HepG2 (cell line): ENCODE data around the gene DCAF8.

Experiments
- AKAP8 ChIP-seq: sonication (generic); formaldehyde crosslinking; IDR thresholded peaks from 2 replicates; pipeline ENCODE4 v1.5.1; 2020; ENCODE audit warnings: mild to moderate bottlenecking, missing genetic modification reagents
- DNMT3B ChIP-seq: conservative IDR thresholded peaks from 2 replicates; pipeline ENCODE4 v1.6.1; 2016; ENCODE audit warnings: missing biosample characterization, control low read depth
- ETV5 ChIP-seq: IDR thresholded peaks from 2 replicates; pipeline ENCODE4 v1.6.1; 2018; ENCODE audit warnings: missing biosample characterization, missing genetic modification reagents, inconsistent platforms, borderline replicate concordance
- FOSL2 ChIP-seq: sonication (generic); formaldehyde crosslinking; IDR thresholded peaks from 2 replicates; pipeline ENCODE4 v1.4.0; 2020; ENCODE audit warnings: missing genetic modification reagents
- MXI1 ChIP-seq: IDR thresholded peaks from 3 replicates; pipeline ENCODE4 v1.6.1; 2012; ENCODE audit warnings: low read depth, low read length, inconsistent platforms, borderline replicate concordance
- POLR2A ChIP-seq, 2 experiments: IDR thresholded peaks; 2 replicates each; pipeline ENCODE4 v1.6.1; 2011; ENCODE audit warnings: low read depth in 2 of 2, low read length in 2 of 2, mild to moderate bottlenecking in 1 of 2, moderate library complexity in 1 of 2; ENCODE audit not compliant: insufficient read depth in 1 of 2
- POLR2AphosphoS2 ChIP-seq: IDR thresholded peaks from 2 replicates; pipeline ENCODE4 v1.6.1; 2011; ENCODE audit warnings: low read depth, low read length, improper control_type of control experiment
- RAD21 ChIP-seq: fragments of 450-650 bp; formaldehyde crosslinking; IDR thresholded peaks from 2 replicates; pipeline ENCODE4 v1.5.0; 2020; ENCODE audit warnings: mild to moderate bottlenecking
- TF ChIP-seq, protein P1 (sequence below): sonication (generic); formaldehyde crosslinking; IDR thresholded peaks from 2 replicates; pipeline ENCODE4 v1.4.0; 2020; ENCODE audit warnings: missing genetic modification reagents, mild to moderate bottlenecking, borderline replicate concordance
- TF ChIP-seq, protein P2 (sequence below): sonication (generic); formaldehyde crosslinking; IDR thresholded peaks from 2 replicates; pipeline ENCODE4 v1.4.0; 2020; ENCODE audit warnings: missing genetic modification reagents, mild to moderate bottlenecking, borderline replicate concordance
- TF ChIP-seq, protein P3 (sequence below): sonication (generic); formaldehyde crosslinking; IDR thresholded peaks from 2 replicates; pipeline ENCODE4 v1.5.0; 2020; ENCODE audit warnings: mild to moderate bottlenecking, missing genetic modification reagents, moderate library complexity

DNA sequence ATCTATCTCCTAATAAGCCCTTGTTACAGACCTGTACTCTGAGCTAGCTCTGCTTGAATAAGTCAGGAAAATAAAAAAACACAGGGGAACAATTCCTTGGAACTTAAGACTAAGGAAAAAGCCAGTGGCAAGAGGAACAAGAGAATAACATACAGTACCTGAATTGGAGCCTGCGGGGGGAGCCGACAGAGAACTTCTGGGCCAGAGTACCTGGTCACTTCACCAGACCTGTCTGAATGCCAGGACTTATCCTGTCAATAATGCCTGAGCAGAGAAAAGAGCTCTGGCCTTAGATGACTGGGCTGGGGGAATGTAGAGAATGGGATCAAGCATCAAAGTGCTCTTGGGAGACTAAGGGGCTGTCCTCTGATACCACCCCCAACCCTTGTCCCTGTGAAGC lies 42.0 kb downstream of the DCAF8 start:
- TF ChIP-seq POLR2AphosphoS2 (no peak), AKAP8 (no peak), POLR2A (IDR thresholded peaks at IDR 0.05; ENCODE audit: insufficient read depth in 1 of 2, low read depth in 2 of 2, low read length in 2 of 2) (no peak), RAD21 (CRISPR knock-in tag) (no peak), DNMT3B (no peak), ETV5 (CRISPR knock-in tag) (no peak), FOSL2 (CRISPR knock-in tag) (no peak), MXI1 (no peak)
- TF ChIP-seq, protein P1, sequence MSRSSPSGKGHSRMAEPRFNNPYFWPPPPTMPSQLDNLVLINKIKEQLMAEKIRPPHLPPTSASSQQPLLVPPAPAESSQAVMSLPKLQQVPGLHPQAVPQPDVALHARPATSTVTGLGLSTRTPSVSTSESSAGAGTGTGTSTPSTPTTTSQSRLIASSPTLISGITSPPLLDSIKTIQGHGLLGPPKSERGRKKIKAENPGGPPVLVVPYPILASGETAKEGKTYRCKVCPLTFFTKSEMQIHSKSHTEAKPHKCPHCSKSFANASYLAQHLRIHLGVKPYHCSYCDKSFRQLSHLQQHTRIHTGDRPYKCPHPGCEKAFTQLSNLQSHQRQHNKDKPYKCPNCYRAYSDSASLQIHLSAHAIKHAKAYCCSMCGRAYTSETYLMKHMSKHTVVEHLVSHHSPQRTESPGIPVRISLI (CRISPR knock-in tag) = no peak
- TF ChIP-seq, protein P2, sequence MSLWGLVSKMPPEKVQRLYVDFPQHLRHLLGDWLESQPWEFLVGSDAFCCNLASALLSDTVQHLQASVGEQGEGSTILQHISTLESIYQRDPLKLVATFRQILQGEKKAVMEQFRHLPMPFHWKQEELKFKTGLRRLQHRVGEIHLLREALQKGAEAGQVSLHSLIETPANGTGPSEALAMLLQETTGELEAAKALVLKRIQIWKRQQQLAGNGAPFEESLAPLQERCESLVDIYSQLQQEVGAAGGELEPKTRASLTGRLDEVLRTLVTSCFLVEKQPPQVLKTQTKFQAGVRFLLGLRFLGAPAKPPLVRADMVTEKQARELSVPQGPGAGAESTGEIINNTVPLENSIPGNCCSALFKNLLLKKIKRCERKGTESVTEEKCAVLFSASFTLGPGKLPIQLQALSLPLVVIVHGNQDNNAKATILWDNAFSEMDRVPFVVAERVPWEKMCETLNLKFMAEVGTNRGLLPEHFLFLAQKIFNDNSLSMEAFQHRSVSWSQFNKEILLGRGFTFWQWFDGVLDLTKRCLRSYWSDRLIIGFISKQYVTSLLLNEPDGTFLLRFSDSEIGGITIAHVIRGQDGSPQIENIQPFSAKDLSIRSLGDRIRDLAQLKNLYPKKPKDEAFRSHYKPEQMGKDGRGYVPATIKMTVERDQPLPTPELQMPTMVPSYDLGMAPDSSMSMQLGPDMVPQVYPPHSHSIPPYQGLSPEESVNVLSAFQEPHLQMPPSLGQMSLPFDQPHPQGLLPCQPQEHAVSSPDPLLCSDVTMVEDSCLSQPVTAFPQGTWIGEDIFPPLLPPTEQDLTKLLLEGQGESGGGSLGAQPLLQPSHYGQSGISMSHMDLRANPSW (CRISPR knock-in tag) = no peak
- TF ChIP-seq, protein P3, sequence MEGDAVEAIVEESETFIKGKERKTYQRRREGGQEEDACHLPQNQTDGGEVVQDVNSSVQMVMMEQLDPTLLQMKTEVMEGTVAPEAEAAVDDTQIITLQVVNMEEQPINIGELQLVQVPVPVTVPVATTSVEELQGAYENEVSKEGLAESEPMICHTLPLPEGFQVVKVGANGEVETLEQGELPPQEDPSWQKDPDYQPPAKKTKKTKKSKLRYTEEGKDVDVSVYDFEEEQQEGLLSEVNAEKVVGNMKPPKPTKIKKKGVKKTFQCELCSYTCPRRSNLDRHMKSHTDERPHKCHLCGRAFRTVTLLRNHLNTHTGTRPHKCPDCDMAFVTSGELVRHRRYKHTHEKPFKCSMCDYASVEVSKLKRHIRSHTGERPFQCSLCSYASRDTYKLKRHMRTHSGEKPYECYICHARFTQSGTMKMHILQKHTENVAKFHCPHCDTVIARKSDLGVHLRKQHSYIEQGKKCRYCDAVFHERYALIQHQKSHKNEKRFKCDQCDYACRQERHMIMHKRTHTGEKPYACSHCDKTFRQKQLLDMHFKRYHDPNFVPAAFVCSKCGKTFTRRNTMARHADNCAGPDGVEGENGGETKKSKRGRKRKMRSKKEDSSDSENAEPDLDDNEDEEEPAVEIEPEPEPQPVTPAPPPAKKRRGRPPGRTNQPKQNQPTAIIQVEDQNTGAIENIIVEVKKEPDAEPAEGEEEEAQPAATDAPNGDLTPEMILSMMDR (CRISPR knock-in tag) = no peak
